HG03469 (cell line): ENCODE results near the gene PSMD12.
"Not testable (repeated sequence)": the region's sequence is repeated elsewhere in the genome, so short reads cannot be mapped to it uniquely, and the experiment has no call there.

Experiments
- ATAC-seq: cut with Tn5 transposase; IDR thresholded peaks from one replicate; pipeline ENCODE4 v1.9.1; 2021; ENCODE audit warnings: mild to moderate bottlenecking, moderate library complexity, moderate number of reproducible peaks; ENCODE audit not compliant: unreplicated experiment

PSMD12 gene

DNA sequence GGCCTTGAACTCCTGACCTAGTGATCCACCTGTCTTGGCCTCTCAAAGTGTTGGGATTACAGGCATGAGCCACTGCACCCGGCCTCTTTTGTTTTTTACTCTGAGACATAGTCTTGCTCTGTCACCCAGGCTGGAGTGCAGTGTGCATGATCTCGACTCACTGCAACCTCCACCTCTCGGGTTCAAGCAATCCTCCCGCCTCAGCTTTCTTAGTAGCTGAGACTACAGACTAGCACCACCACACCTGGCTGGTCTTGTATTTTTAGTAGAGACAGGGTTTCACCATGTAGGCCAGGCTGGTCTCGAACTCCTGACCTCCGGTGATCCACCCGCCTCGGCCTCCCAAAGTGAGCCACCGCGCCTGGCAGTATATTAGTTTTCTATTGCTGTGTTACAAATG lies 22.2 kb upstream of the PSMD12 start:
- ATAC-seq: not testable (repeated sequence)

GRCh38 chr17:67386965-67387551 lies 20.7 kb upstream of the PSMD12 start:
- ATAC-seq: no peak

- ATAC-seq: no peak
These were observed 19.0 kb upstream of the PSMD12 start for GRCh38 chr17:67385122-67385988.

GRCh38 chr17:67381929-67382257 lies 15.5 kb upstream of the PSMD12 start:
- no peak for ATAC-seq

GRCh38 chr17:67379251-67379630 lies 12.9 kb upstream of the PSMD12 start:
- ATAC-seq: no peak

GRCh38 chr17:67378454-67379250 lies 12.3 kb upstream of the PSMD12 start:
- ATAC-seq: peak; percentile 20

DNA sequence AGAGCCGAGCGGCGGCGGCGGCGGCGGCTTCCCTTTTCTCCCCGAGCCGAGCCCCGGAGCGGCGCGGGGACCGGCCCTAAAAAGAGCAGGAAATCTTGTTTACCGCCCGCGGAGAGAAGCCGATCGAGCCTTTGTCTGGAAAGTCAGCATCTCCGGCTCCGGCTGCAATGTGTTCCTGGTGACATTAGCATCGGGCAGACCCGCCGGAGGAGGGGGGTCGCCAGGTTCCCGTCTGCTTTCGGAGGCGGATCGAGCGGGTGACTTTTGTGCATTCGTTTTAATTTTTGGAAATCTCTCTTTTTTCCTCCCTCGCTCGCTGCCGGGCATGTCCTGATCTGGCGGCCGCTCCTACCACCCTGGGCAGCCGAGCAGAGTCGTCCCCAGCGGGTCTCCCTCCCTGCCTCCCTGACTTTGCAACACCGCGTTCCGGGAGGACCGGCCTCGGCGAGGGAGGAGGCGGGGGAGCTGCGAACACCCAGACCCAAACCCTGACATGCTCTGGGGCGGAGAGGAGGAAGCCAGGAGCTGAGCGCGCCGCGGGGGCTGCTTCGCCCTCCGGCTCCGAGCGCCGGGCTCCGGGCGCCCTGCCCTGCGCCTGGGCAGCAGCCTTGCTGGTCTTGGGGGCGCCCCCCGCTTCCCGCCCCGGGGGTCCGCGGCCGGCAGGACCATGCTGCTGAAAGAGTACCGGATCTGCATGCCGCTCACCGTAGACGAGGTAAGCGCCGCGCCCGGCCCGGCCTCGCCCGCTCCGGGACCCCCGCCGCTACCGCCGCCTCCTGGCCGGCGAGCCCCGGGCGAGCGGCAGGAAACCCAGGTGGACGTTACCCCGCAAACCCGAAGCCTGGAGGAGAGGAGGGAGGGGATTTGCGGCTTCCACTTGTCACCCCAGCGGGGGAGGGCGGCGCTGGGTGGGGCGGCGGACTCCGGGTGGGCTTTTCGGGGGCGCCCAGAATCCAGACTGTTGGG lies 11.4 kb upstream of the PSMD12 start:
- ATAC-seq: no peak

DNA sequence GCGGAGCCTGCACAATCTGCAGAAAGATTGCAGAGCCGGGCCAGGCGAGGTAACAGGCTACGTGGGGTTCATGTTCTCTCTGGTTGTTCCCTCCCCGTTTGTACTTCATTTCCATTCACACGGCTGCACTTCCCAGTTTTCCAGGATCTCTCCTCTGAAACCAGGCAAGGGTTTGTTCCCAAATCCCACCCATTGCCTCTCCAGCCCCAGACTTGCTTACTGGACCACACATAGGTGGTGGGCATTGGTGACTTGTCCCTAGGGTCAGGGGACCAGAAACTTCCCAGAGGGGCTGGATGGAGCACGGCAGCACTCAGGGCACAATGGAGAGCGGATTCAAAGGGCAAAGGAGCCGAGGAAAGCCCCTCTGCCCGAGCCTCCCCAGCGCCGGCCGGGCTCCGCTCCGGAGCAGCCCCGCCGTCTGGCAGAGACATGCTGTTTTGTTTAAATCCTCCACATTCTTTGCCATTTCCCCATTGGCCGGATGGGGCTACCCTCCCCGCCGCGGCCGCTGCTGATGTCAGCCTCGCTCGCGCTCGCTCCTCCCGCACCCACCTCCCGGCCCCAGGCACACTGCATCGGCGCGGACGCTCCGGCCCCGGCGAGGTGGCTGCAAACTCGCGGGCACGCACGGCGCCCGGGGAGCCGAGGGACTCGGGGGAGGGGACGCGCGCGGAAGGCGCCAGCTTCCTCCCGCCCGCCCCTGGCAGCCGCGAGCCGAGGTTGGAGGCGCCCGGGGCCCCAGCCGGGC lies 10.5 kb upstream of the PSMD12 start, which contains the start of gene PITPNC1:
Gene PITPNC1, plus strand, starts transcription at position 545 of the 751 bp plus-strand sequence.
- peak; percentile 49 for ATAC-seq

DNA sequence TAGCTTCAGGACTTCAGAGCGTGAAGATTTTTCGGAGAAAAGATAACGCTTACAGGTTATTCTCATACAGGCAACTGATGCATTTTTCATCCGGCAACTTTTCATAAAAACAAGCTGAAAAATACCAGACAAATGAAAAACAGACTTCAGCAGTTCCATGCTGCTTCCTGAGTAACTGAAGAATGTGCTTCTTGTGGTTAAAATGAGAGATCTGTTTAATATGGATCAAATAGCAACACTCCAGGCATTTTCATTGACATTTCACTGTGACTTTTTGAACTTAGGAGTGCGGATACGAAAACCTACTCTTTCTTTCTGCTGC lies 10.0 kb upstream of the PSMD12 start:
- ATAC-seq: no peak

- ATAC-seq: no peak
These were observed 9.3 kb upstream of the PSMD12 start for GRCh38 chr17:67375716-67376115.

DNA sequence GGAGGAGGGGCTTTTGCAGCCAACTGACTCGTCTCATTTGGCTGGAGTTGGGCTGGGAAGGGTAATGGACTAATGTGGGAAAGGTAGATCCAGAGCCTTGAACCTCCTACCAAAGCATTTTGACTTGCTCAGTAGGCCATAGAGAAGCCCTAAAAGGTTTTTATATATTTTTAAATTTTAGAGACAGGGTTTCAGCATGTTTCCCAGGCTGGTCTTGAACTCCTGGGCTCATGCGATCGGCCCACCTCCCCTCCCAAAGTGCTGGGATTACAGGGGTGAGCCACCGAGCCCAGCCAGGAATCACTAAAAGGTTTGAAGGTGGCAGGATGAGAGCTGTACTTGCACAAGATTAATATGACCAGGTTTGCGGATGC lies 8.7 kb upstream of the PSMD12 start:
- ATAC-seq: no peak

- no peak for ATAC-seq
These were observed 8.1 kb upstream of the PSMD12 start for GRCh38 chr17:67374329-67375053.

GRCh38 chr17:67372751-67373150 lies 6.4 kb upstream of the PSMD12 start:
- no peak for ATAC-seq

GRCh38 chr17:67369676-67370075 lies 3.3 kb upstream of the PSMD12 start:
- no peak for ATAC-seq

- no peak for ATAC-seq
These were observed 612 bp downstream of the PSMD12 start for GRCh38 chr17:67365738-67366192.

GRCh38 chr17:67364847-67365737 lies 1.3 kb downstream of the PSMD12 start:
- no peak for ATAC-seq

DNA sequence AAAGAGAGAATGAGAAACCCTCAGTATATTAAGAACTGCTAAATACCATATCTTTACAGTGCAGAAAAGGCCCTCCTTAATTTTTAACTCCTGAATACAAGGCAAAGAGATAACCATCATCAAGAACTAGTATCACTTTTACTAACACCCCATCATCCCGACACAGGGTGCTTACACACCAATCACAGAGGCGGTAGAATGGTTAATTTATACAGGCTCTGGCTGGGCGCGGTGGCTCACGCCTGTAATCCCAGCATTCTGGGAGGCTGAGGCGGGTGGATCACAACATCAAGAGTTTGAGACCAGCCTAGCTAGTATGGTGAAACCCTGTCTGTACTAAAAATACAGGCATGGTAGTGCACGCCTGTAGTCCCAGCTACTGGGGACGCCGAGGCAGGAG lies 4.2 kb downstream of the PSMD12 start:
- no peak for ATAC-seq

DNA sequence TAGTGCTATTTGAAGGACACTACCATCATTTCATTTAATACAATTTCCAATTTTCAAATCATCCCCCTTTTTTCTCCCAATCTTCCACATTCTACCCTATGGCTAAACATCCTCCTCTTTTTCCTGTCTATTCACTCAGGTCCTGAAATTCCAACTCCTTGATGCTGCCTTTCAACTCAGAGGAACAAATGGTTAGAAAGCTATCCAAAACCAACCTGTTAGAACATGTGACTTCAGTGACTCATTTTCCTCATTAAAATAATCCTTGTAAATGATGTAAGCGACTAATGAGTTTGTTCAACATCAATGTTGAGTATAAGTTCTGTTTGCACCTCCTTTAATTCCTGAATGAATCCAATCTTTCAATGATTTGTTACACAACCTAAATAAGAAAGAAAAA lies 5.5 kb downstream of the PSMD12 start:
- ATAC-seq: no peak
